Stimulated activated CD8-positive, alpha-beta memory T cell treated with anti-CD3 and anti-CD28 coated beads, Interleukin-7, amount 100 ng/mL, for 48 hours (primary cell): ENCODE results near the gene TRPM8.
A peak's percentile ranks its signal among the peaks of the same experiment; 100 is the strongest.

ENCODE experiments used
- DNase-seq, 2 donors: peaks; one replicate each; pipeline ENCODE4 v3.0.0-alpha.2; 2020; ENCODE audit warnings: low read depth in 1 of 2; ENCODE audit errors: extremely low read depth in 1 of 2

Gene TRPM8

GRCh38 chr2:233996461-233996860 lies 79.3 kb downstream of the TRPM8 start:
- no peak for DNase-seq

- no peak for DNase-seq
Observed at GRCh38 chr2:233997707-233998106, 80.5 kb downstream of the TRPM8 start.

DNA sequence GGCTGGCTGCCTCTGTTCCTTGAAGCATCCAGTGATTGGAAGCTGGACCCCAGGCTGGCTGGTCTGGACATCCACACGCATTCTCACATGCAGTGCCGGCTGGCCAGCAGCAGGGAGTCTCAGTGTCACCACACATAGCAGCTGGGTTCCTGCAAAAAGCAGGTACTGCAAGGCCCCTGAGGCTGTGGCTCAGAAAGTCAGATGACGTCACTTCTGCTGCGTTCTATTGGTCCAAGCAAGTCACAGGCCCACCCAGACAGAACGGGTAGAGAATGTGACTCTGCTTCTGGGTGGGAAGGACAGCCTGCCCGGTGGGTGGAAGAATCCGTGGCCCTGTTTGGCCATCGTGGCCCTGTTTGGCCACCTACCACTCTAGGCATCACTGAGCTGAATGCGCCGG lies 82.0 kb downstream of the TRPM8 start:
- no peak for DNase-seq

- DNase-seq: no peak
Observed at GRCh38 chr2:234001380-234002160, 84.4 kb downstream of the TRPM8 start.

- no peak for DNase-seq
Observed at GRCh38 chr2:234002281-234002680, 85.1 kb downstream of the TRPM8 start.

- DNase-seq: peak in 1 of 2 donors; percentile 43
Observed at GRCh38 chr2:234003972-234004617, 86.9 kb downstream of the TRPM8 start.

DNA sequence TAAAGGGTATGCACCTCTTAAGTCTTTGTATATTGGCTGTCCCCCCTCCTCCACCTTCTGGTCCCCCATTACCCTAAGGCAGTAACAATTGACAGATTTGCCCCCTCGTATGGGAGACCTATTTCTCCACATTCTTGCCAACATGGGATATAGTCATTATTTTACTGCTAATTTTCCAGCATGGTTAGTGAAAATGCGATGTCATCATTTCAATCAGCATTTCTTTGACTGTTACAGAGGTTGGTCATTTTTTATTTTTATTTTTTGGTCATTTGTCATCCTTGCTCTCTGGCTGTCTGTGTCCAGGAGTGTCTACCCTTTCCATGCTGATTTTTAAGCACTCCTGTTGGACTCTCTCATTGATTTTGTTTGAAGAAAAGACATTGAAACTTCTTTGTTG lies 88.0 kb downstream of the TRPM8 start:
- no peak for DNase-seq

GRCh38 chr2:234006501-234006900 lies 89.3 kb downstream of the TRPM8 start:
- no peak for DNase-seq

DNA sequence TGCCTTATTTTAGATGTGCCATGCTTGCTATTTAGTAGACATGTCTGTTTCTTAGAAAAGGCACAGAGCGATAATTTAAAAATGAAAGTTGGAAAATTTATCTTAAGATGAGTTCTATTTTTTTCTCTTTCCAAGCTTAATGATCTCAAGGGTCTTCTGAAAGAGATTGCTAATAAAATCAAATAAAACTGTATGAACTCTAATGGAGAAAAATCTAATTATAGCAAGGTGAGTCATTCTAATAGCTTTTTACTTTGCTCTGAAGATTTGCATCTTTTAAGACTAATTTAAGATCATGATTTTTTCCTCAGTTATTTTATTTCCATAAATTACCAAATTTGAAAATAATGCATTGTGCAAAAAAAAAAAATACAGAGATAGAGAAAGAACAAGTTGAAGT lies 97.3 kb downstream of the TRPM8 start:
- no peak for DNase-seq

GRCh38 chr2:234015861-234016260 lies 98.7 kb downstream of the TRPM8 start:
- no peak for DNase-seq

GRCh38 chr2:234019896-234020295 lies 102.7 kb downstream of the TRPM8 start:
- no peak for DNase-seq

DNA sequence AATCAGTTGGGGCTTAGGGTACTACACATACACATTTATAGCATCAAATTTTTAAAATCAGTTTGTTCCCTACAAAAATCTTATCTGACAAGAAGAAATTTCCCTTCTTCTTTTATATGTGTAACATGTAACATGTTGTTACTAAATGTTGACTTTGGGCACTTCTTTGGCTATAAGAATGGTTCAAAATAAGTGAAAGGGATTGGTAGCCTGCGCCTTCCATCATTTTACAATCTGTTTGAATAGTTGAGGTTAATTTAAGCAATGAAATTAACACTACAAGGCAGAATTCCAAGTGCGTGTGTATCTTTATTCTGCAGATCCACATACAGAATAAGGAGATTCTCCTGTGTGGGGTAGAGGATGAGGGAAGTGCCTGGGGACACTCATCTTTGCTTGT lies 103.2 kb downstream of the TRPM8 start:
- DNase-seq: no peak

DNA sequence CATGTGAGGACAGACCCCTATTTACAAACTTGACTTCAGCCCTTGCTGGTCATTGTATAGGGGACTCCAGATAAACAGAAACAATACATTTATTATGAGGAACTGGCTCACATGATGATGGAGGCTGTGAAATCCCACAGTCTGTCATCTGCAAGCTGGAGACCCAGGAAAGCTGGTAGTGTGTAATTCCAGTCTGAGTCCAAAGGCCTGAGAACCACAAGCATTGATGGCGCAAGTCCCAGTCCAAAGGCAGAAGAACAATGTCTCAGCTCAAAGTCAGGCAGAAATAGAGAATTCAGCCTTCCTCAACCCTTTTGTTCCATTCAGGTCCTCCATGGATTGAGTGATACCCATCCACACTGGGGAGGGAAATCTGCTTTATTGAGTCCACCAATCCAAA lies 105.3 kb downstream of the TRPM8 start:
- no peak for DNase-seq

DNA sequence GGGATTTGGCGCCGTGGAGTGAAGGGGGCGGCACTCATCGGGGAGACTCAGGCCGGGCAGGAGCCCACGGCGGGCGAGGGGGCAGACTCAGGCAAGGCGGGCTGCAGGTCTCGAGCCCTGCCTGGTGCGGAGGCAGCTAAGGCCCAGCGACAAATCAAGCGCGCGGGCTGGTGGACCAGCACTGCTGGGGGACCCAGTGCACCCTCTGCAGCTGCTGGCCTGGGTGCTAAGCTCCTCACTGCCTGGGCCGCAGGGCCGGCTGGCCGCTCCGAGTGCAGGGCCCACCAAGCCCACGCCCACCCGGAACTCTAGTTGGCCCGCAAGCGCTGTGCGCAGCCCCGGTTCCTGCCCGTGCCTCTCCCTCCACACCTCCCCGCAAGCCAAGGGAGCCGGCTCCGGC lies 107.1 kb downstream of the TRPM8 start:
- DNase-seq: no peak

DNA sequence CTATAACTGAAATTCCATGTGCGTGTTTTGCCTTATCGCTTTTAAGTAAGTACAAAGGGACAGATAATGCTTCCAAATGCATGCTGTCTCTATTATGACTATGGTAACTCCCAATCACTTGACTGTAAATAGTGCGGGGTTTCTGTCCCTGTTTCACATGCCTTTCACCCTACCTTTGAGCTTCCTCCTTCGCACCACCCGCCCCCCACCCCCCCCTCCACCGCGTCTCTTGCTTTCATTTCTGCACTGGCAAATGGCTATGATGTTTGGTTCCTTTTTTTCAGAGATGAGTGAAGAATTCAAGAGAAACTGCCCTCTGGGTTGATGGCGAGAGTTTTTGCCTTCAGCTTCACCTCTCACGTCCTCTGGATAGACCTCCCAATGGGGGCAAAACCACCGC lies 108.3 kb downstream of the TRPM8 start:
- no peak for DNase-seq

- no peak for DNase-seq
Observed at GRCh38 chr2:234025891-234026401, 108.8 kb downstream of the TRPM8 start.

DNA sequence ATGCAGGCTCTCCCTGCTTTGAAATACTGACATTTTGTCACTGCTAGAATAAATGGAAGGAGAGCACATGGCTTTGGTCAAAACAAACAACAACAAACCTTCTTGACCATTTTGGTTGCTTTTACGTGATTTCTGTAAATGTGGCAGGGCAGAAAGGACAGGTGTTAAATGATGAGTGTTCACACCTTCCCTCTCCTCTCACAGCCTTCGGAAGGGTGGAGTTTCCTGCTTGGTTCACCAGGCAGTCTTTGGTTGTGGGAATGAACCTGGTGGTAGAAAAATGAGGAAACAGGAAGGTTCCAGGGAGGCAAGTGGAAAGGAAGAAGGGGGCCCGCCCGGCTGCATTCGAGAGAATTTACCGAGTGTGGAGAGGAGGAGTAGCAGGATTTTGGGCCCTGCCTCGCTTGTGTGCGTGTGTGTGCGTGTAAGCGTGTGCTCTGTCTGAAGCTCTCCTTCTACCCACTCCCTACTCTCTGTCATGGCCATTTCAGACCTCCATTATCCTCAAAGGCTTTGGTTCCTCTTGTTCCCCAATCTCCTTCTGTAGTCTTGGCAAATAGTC lies 109.6 kb downstream of the TRPM8 start:
- DNase-seq: no peak

DNA sequence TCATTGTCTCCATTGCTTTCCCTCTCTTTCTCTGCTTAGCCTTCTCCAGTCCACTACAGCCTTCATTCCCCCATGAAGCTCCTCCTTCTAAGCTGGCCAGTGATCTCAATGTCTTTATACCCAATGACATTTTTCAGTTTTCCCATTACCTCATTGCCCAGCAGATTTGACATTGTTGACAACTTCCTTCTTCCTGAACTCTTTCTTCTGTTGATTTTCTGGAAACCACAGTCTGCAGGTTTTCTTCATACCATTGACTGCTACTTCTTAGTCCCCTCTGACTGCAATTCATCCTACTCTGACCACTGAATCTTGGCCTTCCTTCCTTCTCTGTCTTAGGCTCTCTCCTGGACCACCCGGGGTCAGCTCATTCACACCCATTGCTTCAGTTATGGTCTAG lies 110.5 kb downstream of the TRPM8 start:
- DNase-seq: no peak

GRCh38 chr2:234029150-234029733 lies 112.1 kb downstream of the TRPM8 start:
- no peak for DNase-seq

DNA sequence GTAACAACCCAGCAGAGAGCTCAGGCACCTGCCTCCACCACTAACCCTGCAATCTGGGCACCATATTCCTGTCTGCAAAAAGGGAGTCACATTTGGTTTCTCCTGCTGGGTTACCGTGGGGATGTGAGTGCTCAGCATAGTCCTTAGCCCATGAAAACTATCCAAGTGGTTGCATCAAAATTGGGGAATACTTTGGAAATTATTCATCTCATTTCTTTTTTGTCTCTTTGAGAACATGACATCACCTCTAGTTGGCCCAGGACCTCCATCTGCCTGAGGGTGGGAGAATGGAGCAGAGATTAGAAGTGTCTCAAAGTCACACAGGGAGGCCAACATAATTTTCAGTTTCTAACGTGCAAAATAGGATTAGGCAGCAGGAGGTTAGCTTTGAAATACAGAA lies 114.0 kb downstream of the TRPM8 start:
- no peak for DNase-seq

DNA sequence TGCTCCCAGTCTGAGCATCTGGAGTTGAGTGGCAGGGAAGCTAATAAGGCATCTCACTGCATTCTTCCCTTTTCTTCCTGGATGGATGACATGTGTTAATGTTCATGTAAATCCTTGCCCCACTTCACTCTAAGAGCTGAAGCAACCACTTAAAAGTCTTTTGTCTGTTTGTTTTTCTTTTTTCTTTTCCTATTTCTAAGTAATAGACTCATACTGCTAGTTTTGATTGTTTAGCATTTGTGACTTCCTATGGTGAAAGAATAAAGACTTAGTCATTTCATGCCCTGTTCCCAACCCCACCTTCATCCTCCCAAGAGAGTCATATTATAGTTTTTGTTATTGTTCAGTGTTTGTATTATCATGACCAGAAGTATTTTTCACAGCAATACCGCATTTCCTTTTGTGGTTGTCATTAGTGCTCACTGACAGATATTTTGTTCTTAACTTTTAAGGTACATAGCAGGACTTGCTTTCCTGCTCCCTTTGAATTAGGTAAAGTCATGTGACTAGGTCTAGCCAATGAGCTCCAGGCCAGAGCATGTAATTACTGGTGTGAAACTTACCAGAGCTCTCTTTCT lies 115.2 kb downstream of the TRPM8 start:
- DNase-seq: no peak
